H1 (cell line): ENCODE data around the gene ST3GAL2.

Experiments used
- ASH2L ChIP-seq: fragments of 200-600, 300-600 bp; sonication (generic); IDR thresholded peaks from one replicate; pipeline ENCODE4 v1.7.1; 2017; ENCODE audit warnings: low read length
- EP300 ChIP-seq, 2 experiments: IDR thresholded peaks; 1 replicate in 1 of 2; 2 replicates in 1 of 2; pipeline ENCODE4 v1.6.1; 2011 to 2012; ENCODE audit warnings: low read depth in 2 of 2, low read length in 2 of 2, mild to moderate bottlenecking in 2 of 2, borderline replicate concordance in 1 of 2, inconsistent platforms in 1 of 2, moderate library complexity in 1 of 2
- POLR2AphosphoS5 ChIP-seq: IDR thresholded peaks from 2 replicates; pipeline ENCODE4 v1.6.1; 2011; ENCODE audit warnings: low read depth, low read length
- RFX5 ChIP-seq: IDR thresholded peaks from 2 replicates; pipeline ENCODE4 v1.6.1; 2011; ENCODE audit warnings: low read depth, low read length, improper control_type of control experiment, borderline replicate concordance
- SIN3A ChIP-seq, 2 experiments: IDR thresholded peaks in 1 of 2; conservative IDR thresholded peaks in 1 of 2; 2 replicates each; pipeline ENCODE4 v1.6.1; 2011 to 2012; ENCODE audit warnings: low read length in 2 of 2, improper control_type of control experiment in 1 of 2, low read depth in 1 of 2, mild to moderate bottlenecking in 1 of 2
- TF ChIP-seq, protein P1 (sequence below), 3 experiments: IDR thresholded peaks; 1 replicate in 2 of 3; 2 replicates in 1 of 3; pipeline versions ENCODE4 v1.5.1 to v1.6.1; 2011; ENCODE audit warnings: low read length in 3 of 3, mild to moderate bottlenecking in 3 of 3, inconsistent platforms in 2 of 3, low read depth in 1 of 3, moderate library complexity in 1 of 3; ENCODE audit not compliant: insufficient read depth in 1 of 3; ENCODE audit errors: control extremely low read depth in 1 of 3

DNA sequence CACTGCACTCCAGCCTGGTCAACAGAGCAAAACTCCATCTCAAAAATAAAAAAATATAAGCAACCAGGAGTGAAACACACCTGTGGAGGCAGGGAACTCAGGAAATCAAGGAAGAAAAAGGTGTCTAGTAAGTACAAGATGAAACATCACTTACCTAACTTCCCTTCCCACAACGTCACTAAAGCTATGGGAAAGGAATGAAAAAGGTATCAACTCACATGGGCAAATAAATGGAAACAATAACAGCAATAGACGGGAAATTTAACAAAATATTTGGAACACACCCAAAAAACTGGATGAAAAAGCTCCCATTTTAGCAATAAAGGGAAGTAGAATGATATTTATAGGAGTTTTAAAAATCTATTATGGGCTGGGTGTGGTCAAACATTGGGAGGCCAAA lies 61.1 kb downstream of the ST3GAL2 start:
- TF ChIP-seq RFX5: no peak
- TF ChIP-seq POLR2AphosphoS5: no peak
- TF ChIP-seq, protein P1, sequence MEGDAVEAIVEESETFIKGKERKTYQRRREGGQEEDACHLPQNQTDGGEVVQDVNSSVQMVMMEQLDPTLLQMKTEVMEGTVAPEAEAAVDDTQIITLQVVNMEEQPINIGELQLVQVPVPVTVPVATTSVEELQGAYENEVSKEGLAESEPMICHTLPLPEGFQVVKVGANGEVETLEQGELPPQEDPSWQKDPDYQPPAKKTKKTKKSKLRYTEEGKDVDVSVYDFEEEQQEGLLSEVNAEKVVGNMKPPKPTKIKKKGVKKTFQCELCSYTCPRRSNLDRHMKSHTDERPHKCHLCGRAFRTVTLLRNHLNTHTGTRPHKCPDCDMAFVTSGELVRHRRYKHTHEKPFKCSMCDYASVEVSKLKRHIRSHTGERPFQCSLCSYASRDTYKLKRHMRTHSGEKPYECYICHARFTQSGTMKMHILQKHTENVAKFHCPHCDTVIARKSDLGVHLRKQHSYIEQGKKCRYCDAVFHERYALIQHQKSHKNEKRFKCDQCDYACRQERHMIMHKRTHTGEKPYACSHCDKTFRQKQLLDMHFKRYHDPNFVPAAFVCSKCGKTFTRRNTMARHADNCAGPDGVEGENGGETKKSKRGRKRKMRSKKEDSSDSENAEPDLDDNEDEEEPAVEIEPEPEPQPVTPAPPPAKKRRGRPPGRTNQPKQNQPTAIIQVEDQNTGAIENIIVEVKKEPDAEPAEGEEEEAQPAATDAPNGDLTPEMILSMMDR (IDR thresholded peaks at IDR 0.05; ENCODE audit: control extremely low read depth in 1 of 3, insufficient read depth in 1 of 3, low read depth in 1 of 3, low read length in 3 of 3): no peak
- TF ChIP-seq SIN3A (conservative IDR thresholded peaks at IDR 0.05 in 1 of 2, IDR thresholded peaks at IDR 0.05 in 1 of 2; ENCODE audit: low read depth in 1 of 2, low read length in 2 of 2): no peak
- TF ChIP-seq EP300 (IDR thresholded peaks at IDR 0.05; ENCODE audit: borderline replicate concordance in 1 of 2, low read depth in 2 of 2, low read length in 2 of 2): no peak
- TF ChIP-seq ASH2L: no peak
